Parathyroid adenoma (tissue), 2 donors: Measurements from ENCODE around the gene MYO1A.

Experiments used
- H2AFZ ChIP-seq: fragments of 300-600 bp; sonication (generic); one replicate; pipeline ENCODE4 v1.7.0; 2017; ENCODE audit warnings: antibody characterized with exemption, mild to moderate bottlenecking
- H3K27ac ChIP-seq: fragments of 300-600 bp; sonication (generic); one replicate; pipeline ENCODE4 v1.7.0; 2017
- H3K27me3 ChIP-seq: fragments of 300-600 bp; sonication (generic); one replicate; pipeline ENCODE4 v1.7.0; 2017; ENCODE audit warnings: low read length; ENCODE audit not compliant: control insufficient read depth, insufficient read depth
- H3K36me3 ChIP-seq: fragments of 300-600 bp; sonication (generic); one replicate; pipeline ENCODE4 v1.7.0; 2017; ENCODE audit warnings: low read length; ENCODE audit not compliant: control insufficient read depth, insufficient read depth
- H3K4me1 ChIP-seq: fragments of 300-600 bp; sonication (generic); one replicate; pipeline ENCODE4 v1.7.0; 2017; ENCODE audit warnings: control low read depth
- H3K4me2 ChIP-seq: fragments of 300-600 bp; sonication (generic); one replicate; pipeline ENCODE4 v1.7.0; 2017; ENCODE audit warnings: low read length
- H3K4me3 ChIP-seq: fragments of 300-600 bp; sonication (generic); one replicate; pipeline ENCODE4 v1.7.0; 2017; ENCODE audit warnings: low read depth, low read length
- H3K79me2 ChIP-seq: fragments of 300-600 bp; sonication (generic); one replicate; pipeline ENCODE4 v1.7.0; 2017; ENCODE audit warnings: control low read depth
- H3K9ac ChIP-seq: fragments of 300-600 bp; sonication (generic); one replicate; pipeline ENCODE4 v1.7.0; 2017; ENCODE audit warnings: mild to moderate bottlenecking
- H3K9me3 ChIP-seq: fragments of 300-600 bp; sonication (generic); one replicate; pipeline ENCODE4 v1.7.0; 2017; ENCODE audit warnings: low read length; ENCODE audit not compliant: control insufficient read depth
- CTCF ChIP-seq: fragments of 300-600 bp; sonication (generic); IDR thresholded peaks from one replicate; pipeline ENCODE4 v1.7.0; 2017; ENCODE audit warnings: antibody characterized with exemption, mild to moderate bottlenecking
- donor health status: primary hyperparathyroidism.

The MYO1A gene

GRCh38 chr12:57049890-57050289 is at the start of gene MYO1A:
Gene MYO1A, minus strand, starts transcription at chr12:57050129. Its CDS starts 1,806 bp downstream, at chr12:57048323.
- H3K36me3 ChIP-seq, result no peaks in the 10 kb centered on the region
- no peaks in the 10 kb centered on the region for H3K4me1 ChIP-seq
- no peak within 1 kb of the TSS for H2AFZ ChIP-seq
- no peak within 1 kb of the TSS for H3K9ac ChIP-seq
- no peaks in the 10 kb centered on the region for H3K79me2 ChIP-seq
- no peak within 1 kb of the TSS for H3K4me2 ChIP-seq
- no peak within 1 kb of the TSS for H3K4me3 ChIP-seq
- H3K27ac ChIP-seq, result no peak within 1 kb of the TSS
- no peaks in the 10 kb centered on the region for H3K9me3 ChIP-seq
- no peaks in the 10 kb centered on the region for H3K27me3 ChIP-seq
- TF ChIP-seq CTCF, result no peak

DNA sequence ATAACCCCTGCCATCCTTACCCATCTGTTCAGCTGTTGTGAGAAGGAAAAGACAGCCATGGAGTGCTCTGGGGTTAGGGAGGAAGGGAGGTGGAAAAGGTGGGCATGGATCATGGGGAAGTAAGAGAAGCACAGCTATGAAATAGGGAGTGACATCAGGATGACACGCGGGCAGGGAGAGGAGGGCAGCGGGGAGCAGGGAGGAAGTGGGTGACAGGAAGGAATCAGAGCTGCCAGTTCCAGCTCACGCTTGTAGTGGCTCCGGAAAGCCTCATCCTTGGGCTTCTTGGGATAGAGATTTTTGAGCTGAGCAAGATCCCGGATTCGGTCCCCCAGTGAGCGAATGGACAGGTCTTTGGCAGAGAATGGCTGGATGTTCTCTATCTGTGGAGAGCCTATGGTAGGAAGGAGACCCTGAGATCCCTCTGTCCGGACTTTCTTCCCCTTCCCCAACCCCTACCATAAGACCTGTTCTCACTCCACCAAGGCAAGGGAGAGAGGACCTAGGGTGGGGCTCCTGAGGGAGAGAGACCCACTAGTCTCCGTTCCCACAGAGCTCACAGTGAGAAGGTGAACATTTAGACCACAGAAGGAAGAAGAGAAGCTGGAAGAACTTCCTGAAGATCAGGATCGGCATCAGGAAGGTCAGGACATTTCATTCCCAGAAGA is 49.3 kb upstream of the MYO1A start:
- H2AFZ ChIP-seq, result no peak overlapping the region
- H3K9me3 ChIP-seq, result no peaks in the 10 kb centered on the region
- TF ChIP-seq CTCF, result no peak
- no peaks in the 10 kb centered on the region for H3K36me3 ChIP-seq
- no peak overlapping the region for H3K4me3 ChIP-seq
- H3K4me1 ChIP-seq, result peaks cover 4% of the 10 kb centered on the region
- no peak overlapping the region for H3K9ac ChIP-seq
- H3K4me2 ChIP-seq, result no peak overlapping the region
- no peaks in the 10 kb centered on the region for H3K27me3 ChIP-seq
- no peak overlapping the region for H3K27ac ChIP-seq
- no peaks in the 10 kb centered on the region for H3K79me2 ChIP-seq

- no peak overlapping the region for H2AFZ ChIP-seq
- H3K4me1 ChIP-seq, result peaks cover 6% of the 10 kb centered on the region
- H3K27ac ChIP-seq, result no peak overlapping the region
- H3K4me2 ChIP-seq, result no peak overlapping the region
- H3K27me3 ChIP-seq, result no peaks in the 10 kb centered on the region
- no peaks in the 10 kb centered on the region for H3K9me3 ChIP-seq
- no peak overlapping the region for H3K4me3 ChIP-seq
- no peaks in the 10 kb centered on the region for H3K36me3 ChIP-seq
- H3K79me2 ChIP-seq, result no peaks in the 10 kb centered on the region
- no peak for TF ChIP-seq CTCF
- no peak overlapping the region for H3K9ac ChIP-seq
Measured at GRCh38 chr12:57098546-57098945, 48.6 kb upstream of the MYO1A start.

- Histone ChIP-seq H3K79me2 (peaks cover 3% of the 10 kb centered on the region), H3K4me1 (peaks cover 10% of the 10 kb centered on the region), H3K4me2 (no peak overlapping the region), H3K4me3 (no peak overlapping the region), H3K9ac (no peak overlapping the region), H3K27ac (no peak overlapping the region), H3K9me3 (no peaks in the 10 kb centered on the region), H2AFZ (no peak overlapping the region), H3K36me3 (no peaks in the 10 kb centered on the region), H3K27me3 (no peaks in the 10 kb centered on the region)
- no peak for TF ChIP-seq CTCF
Measured at GRCh38 chr12:57097554-57097835, 47.6 kb upstream of the MYO1A start.
